ENCODE measurements around the gene CACNA1H. TPM values are rescaled to one million over a fixed set of nuclear protein-coding genes. Genes with fewer than 3 reads are reported as not detected.

CACNA1H gene
- 1.5 and 2.1 TPM in 2 replicates for polyA plus RNA-seq (2011; rRNA removed)
- 3.2 and 6.3 TPM in 2 replicates for polyA minus RNA-seq (2011; rRNA and poly(A)+ RNA removed)

GRCh38 chr16:1152651-1153259, at the start of gene CACNA1H:
CACNA1H (plus strand) TSS chr16:1153106; CDS start chr16:1153738, 632 bp downstream.
- ChIA-PET POLR2A (interaction anchor here (0.6 kb wide), 1 partner anchor 411 kb away, joined by 3 read pairs; no protein-coding TSS in a partner anchor), CTCF (no interaction called here)
- no peak for DNase-seq (ENCODE audit: low read depth, low spot score)
- Histone ChIP-seq H3K9me3 (ENCODE audit: control insufficient read depth, insufficient read depth, low read length) (peaks cover 22% of the 10 kb centered on the region; the same call in 1 of the 2 replicates), H3K4me3 (ENCODE audit: low read depth, low read length) (peak within 1 kb of the TSS; percentile 25; the same call in 1 of the 2 replicates), H3K27me3 (ENCODE audit: control insufficient read depth, insufficient read depth, low read length) (peaks cover 21% of the 10 kb centered on the region), H3K27ac (ENCODE audit: low read depth, low read length) (no peak within 1 kb of the TSS)
- peak; percentile 25; the same call in 1 of the 2 replicates for TF ChIP-seq CTCF (IDR thresholded peaks at IDR 0.05; ENCODE audit: low read depth, low read length)

GRCh38 chr16:1103636-1103980, 49.3 kb upstream of the CACNA1H start:
- peaks cover 8% of the 10 kb centered on the region for H3K27me3 ChIP-seq (ENCODE audit: control insufficient read depth, insufficient read depth, low read length)
- H3K9me3 ChIP-seq (ENCODE audit: control insufficient read depth, insufficient read depth, low read length): no peaks in the 10 kb centered on the region; the same call in 1 of the 2 replicates
- ChIA-PET CTCF (interaction anchor here (1.1 to 2.7 kb wide), 5 partner anchors 46 to 318 kb away, joined by 3 to 18 read pairs (median 5); no protein-coding TSS in a partner anchor), POLR2A (no interaction called here)
- no peak for TF ChIP-seq CTCF (IDR thresholded peaks at IDR 0.05; ENCODE audit: low read depth, low read length)
- DNase-seq (ENCODE audit: low read depth, low spot score): no peak
- H3K27ac ChIP-seq (ENCODE audit: low read depth, low read length): no peak overlapping the region
- H3K4me3 ChIP-seq (ENCODE audit: low read depth, low read length): no peak overlapping the region

- H3K27me3 ChIP-seq (ENCODE audit: control insufficient read depth, insufficient read depth, low read length): peaks cover 32% of the 10 kb centered on the region
- no peak overlapping the region for H3K4me3 ChIP-seq (ENCODE audit: low read depth, low read length)
- TF ChIP-seq CTCF (IDR thresholded peaks at IDR 0.05; ENCODE audit: low read depth, low read length): peak; percentile 83
- DNase-seq (ENCODE audit: low read depth, low spot score): peak; percentile 10
- H3K9me3 ChIP-seq (ENCODE audit: control insufficient read depth, insufficient read depth, low read length): no peaks in the 10 kb centered on the region; the same call in 1 of the 2 replicates
- ChIA-PET POLR2A (no interaction called here), CTCF (interaction anchor here (0.6 to 2.7 kb wide), 3 partner anchors 87 to 397 kb away, joined by 3 to 13 read pairs (median 4); no protein-coding TSS in a partner anchor)
- no peak overlapping the region for H3K27ac ChIP-seq (ENCODE audit: low read depth, low read length)
Observed at GRCh38 chr16:1105888-1106620, 46.9 kb upstream of the CACNA1H start.

GRCh38 chr16:1106659-1107058, 46.2 kb upstream of the CACNA1H start:
- Histone ChIP-seq H3K27me3 (ENCODE audit: control insufficient read depth, insufficient read depth, low read length) (peaks cover 34% of the 10 kb centered on the region), H3K9me3 (ENCODE audit: control insufficient read depth, insufficient read depth, low read length) (no peaks in the 10 kb centered on the region; the same call in 1 of the 2 replicates), H3K27ac (ENCODE audit: low read depth, low read length) (no peak overlapping the region), H3K4me3 (ENCODE audit: low read depth, low read length) (no peak overlapping the region)
- no peak for DNase-seq (ENCODE audit: low read depth, low spot score)
- CTCF ChIA-PET: interaction anchor here (0.6 to 2.7 kb wide), 2 partner anchors 87 to 397 kb away, joined by 4 to 13 read pairs; no protein-coding TSS in a partner anchor
- TF ChIP-seq CTCF (IDR thresholded peaks at IDR 0.05; ENCODE audit: low read depth, low read length): no peak
- POLR2A ChIA-PET: no interaction called here

All from AG04450 (cell line).